ENCODE data around the gene SLC25A23.
A peak's percentile ranks its signal among the peaks of the same experiment; 100 is the strongest.

The SLC25A23 gene

GRCh38 chr19:6429419-6430221 lies 30.0 kb downstream of the SLC25A23 start:
- ChIA-PET POLR2A (no interaction called here), CTCF (interaction anchor here (0.6 kb wide), 1 partner anchor 434 kb away, joined by 4 read pairs; no protein-coding TSS in a partner anchor)
- Histone ChIP-seq H3K36me3 (ENCODE audit: control insufficient read depth in 2 of 2, insufficient read depth in 1 of 2, low read length in 2 of 2) (no peaks in the 10 kb centered on the region), H3K4me3 (ENCODE audit: low read depth, low read length) (no peak overlapping the region), H3K4me1 (ENCODE audit: control insufficient read depth, insufficient read depth, low read length) (no peaks in the 10 kb centered on the region), H3K9me3 (ENCODE audit: control insufficient read depth, insufficient read depth, low read depth, low read length) (no peaks in the 10 kb centered on the region), H3K27ac (ENCODE audit: extremely low read depth, low read depth, low read length) (no peak overlapping the region)
- no peak for TF ChIP-seq REPIN1 (tag by site-specific recombination; IDR thresholded peaks at IDR 0.05; ENCODE audit: low read depth)
- no peak for TF ChIP-seq ZNF558 (tag by site-specific recombination; IDR thresholded peaks at IDR 0.05)
- TF ChIP-seq PRDM4 (tag by site-specific recombination; IDR thresholded peaks at IDR 0.05), result no peak
- no peak for TF ChIP-seq ZNF2 (tag by site-specific recombination; IDR thresholded peaks at IDR 0.05)
- no peak for TF ChIP-seq ZEB2 (tag by site-specific recombination; IDR thresholded peaks at IDR 0.05)
- TF ChIP-seq PRDM2 (tag by site-specific recombination; IDR thresholded peaks at IDR 0.05; ENCODE audit: borderline replicate concordance), result no peak
- TF ChIP-seq ZNF776 (tag by site-specific recombination; IDR thresholded peaks at IDR 0.05; ENCODE audit: borderline replicate concordance), result no peak
- peak; percentile 96 for TF ChIP-seq ZNF366 (tag by site-specific recombination; conservative IDR thresholded peaks at IDR 0.05)
- TF ChIP-seq ZNF169 (tag by site-specific recombination; IDR thresholded peaks at IDR 0.05), result no peak
- no peak for TF ChIP-seq ZNF433 (tag by site-specific recombination; IDR thresholded peaks at IDR 0.05; ENCODE audit: low read depth)
- no peak for TF ChIP-seq ZSCAN16 (tag by site-specific recombination; IDR thresholded peaks at IDR 0.05)
- no peak for TF ChIP-seq OVOL3 (tag by site-specific recombination; IDR thresholded peaks at IDR 0.05)
- TF ChIP-seq CTCF (tag by site-specific recombination; IDR thresholded peaks at IDR 0.05), result no peak
- peak; percentile 93 for TF ChIP-seq SP3 (tag by site-specific recombination; IDR thresholded peaks at IDR 0.05)
- TF ChIP-seq ZFP3 (tag by site-specific recombination; IDR thresholded peaks at IDR 0.05; ENCODE audit: low read depth), result no peak
- no peak for TF ChIP-seq BCL11A (tag by site-specific recombination; IDR thresholded peaks at IDR 0.05; ENCODE audit: low read depth)
- no peak for TF ChIP-seq ZNF311 (tag by site-specific recombination; IDR thresholded peaks at IDR 0.05; ENCODE audit: borderline replicate concordance)
- TF ChIP-seq ZBTB17 (tag by site-specific recombination; IDR thresholded peaks at IDR 0.05), result no peak
- TF ChIP-seq KLF17 (tag by site-specific recombination; IDR thresholded peaks at IDR 0.05), result no peak
- peak; percentile 45; the same call in 1 of the 2 replicates for TF ChIP-seq SP2 (tag by site-specific recombination; IDR thresholded peaks at IDR 0.05)
- TF ChIP-seq PRDM1 (tag by site-specific recombination; IDR thresholded peaks at IDR 0.05), result peak; percentile 98
- no peak for TF ChIP-seq MZF1 (tag by site-specific recombination; IDR thresholded peaks at IDR 0.05; ENCODE audit: borderline replicate concordance)
- TF ChIP-seq ZFHX2 (tag by site-specific recombination; conservative IDR thresholded peaks at IDR 0.05), result peak; percentile 42; the same call in 1 of the 2 replicates
- peak; percentile 70; the same call in 1 of the 2 replicates for TF ChIP-seq ZNF214 (tag by site-specific recombination; IDR thresholded peaks at IDR 0.05; ENCODE audit: borderline replicate concordance)
- no peak for TF ChIP-seq ZNF223 (tag by site-specific recombination; IDR thresholded peaks at IDR 0.05)
- 0 out of 2 replicates have a peak, but pooled peaks have one; percentile 42 for TF ChIP-seq ZBTB7A (tag by site-specific recombination; IDR thresholded peaks at IDR 0.05; ENCODE audit: low read depth)
- TF ChIP-seq ZNF19 (tag by site-specific recombination; IDR thresholded peaks at IDR 0.05; ENCODE audit: low read depth), result no peak
- no peak for TF ChIP-seq MYNN (tag by site-specific recombination; IDR thresholded peaks at IDR 0.05; ENCODE audit: borderline replicate concordance)

Data from HEK293 (cell line).